Heart right ventricle (tissue), 16 donors: Measurements from ENCODE around the gene PRRG3. TPM values are rescaled to one million over a fixed set of nuclear protein-coding genes. Genes with fewer than 3 reads are reported as not detected.

ENCODE experiments used
- ATAC-seq, 8 donors: fragments of 200-7000 bp; cut with Tn5 transposase; one replicate each; pipeline ENCODE4 v1.9.1; 2020; ENCODE audit warnings: mild to moderate bottlenecking in 8 of 8, moderate library complexity in 8 of 8, moderate number of reproducible peaks in 1 of 8
- DNase-seq, 2 donors: peaks; one replicate each; pipeline ENCODE4 v3.0.0-alpha.2; 2020
- H3K27ac ChIP-seq, 10 donors: fragments of 200-600 bp; sonication (generic) in 2 of 10; one replicate each; pipeline versions ENCODE4 v1.5.0 to v1.8.0; 2020 to 2022; ENCODE audit warnings: mild to moderate bottlenecking in 3 of 10
- H3K27me3 ChIP-seq, 7 donors: fragments of 200-600 bp; one replicate each; pipeline ENCODE4 v1.8.0; 2021 to 2022; ENCODE audit warnings: mild to moderate bottlenecking in 2 of 7
- H3K36me3 ChIP-seq, 9 donors: fragments of 200-600 bp; sonication (generic) in 1 of 9; one replicate each; pipeline versions ENCODE4 v1.5.0 to v1.8.0; 2020 to 2022; ENCODE audit warnings: mild to moderate bottlenecking in 2 of 9
- H3K4me1 ChIP-seq, 9 donors: fragments of 200-600 bp; sonication (generic) in 1 of 9; one replicate each; pipeline versions ENCODE4 v1.5.0 to v1.8.0; 2020 to 2022; ENCODE audit warnings: mild to moderate bottlenecking in 4 of 9
- H3K4me3 ChIP-seq, 10 donors: fragments of 200-600 bp; sonication (generic) in 2 of 10; one replicate each; pipeline versions ENCODE4 v1.5.0 to v1.8.0; 2020 to 2022; ENCODE audit warnings: mild to moderate bottlenecking in 7 of 10, moderate library complexity in 2 of 10
- H3K9me3 ChIP-seq, 11 donors: fragments of 200-600 bp in 10 of 11; sonication (generic) in 2 of 11; one replicate each; pipeline versions ENCODE4 v1.5.0 to v1.8.0; 2013 to 2022; ENCODE audit warnings: mild to moderate bottlenecking in 2 of 11, control low read depth in 1 of 11, moderate library complexity in 1 of 11
- WGBS, 2 donors: extraction: QIAGEN DNeasy Blood & Tissue Kit; methylation state at CpG; one replicate each; pipeline ENCODE4 v1.1.7; 2013; ENCODE audit warnings: inconsistent platforms in 1 of 2; 5-methylcytosine and 5-hydroxymethylcytosine counted together
- intact Hi-C, 10 donors: fragments of 100-400 bp; cut with DNase I; formaldehyde crosslinking; loops; one replicate each; pipeline versions ENCODE4 v1.11.1 to v1.14.2; 2022
- polyA plus RNA-seq, 2 donors: library from polyadenylated mRNA; stranded (reverse); fragments of 200-250 nt; gene quantifications; one replicate each; pipeline ENCODE4 v1.2.3, GENCODE V29; 2013
- total RNA-seq, 10 donors: library from RNA; stranded (reverse); fragmentation: NEBNext Ultra II Directional in 3 of 10; extraction: Animal tissue kit (Norgen Biotek cat#: 25700) in 3 of 10; gene quantifications; one replicate each; pipeline versions ENCODE4 v1.2.1 to v1.2.4, GENCODE V29; 2021 to 2023
- TF ChIP-seq, protein P1 (sequence below), 9 donors: fragments of 200-600 bp; sonication (generic) in 2 of 9; IDR thresholded peaks; one replicate each; pipeline versions ENCODE4 v1.5.0 to v1.8.0; 2021 to 2022; ENCODE audit warnings: antibody characterized with exemption in 9 of 9, mild to moderate bottlenecking in 5 of 9, moderate library complexity in 1 of 9
- donor health status: Arrhythmogenic right ventricular cardiomyopathy.
- donor health status: ischemic (EF 13 %, LVEDD 7.1; RV severe dilation, severe dysfunction).
- donor health status: healthy with polysubstance abuse.
- donor health status: DM: no; HTN: yes; CAD: no.
- donor health status: DM: no; HTN: no; CAD: no.
- donor health status: ischemic (EF 25% LVEDD 6.9; RV normal size, moderate dysfunction).
- donor health status: ischemic (EF 25% LVEDD 5.7; RV mildly dilated, moderate dysfunction).
- donor health status: healthy.
- donor health status: DM: yes; HTN: yes; CAD: no.
- donor health status: Ischemic cardiomyopathy.
- donor health status: ischemic (EF 35%, LVEDD 5.7; RV mildly dilated, moderate dysfunction).
- donor health status: nonischemic (EF 11% LVEDD 7.7; RV severe dilation, severe dysfunction).
- donor health status: DM: yes; HTN: yes; CAD: no.
- donor health status: PGD.
- donor health status: ischemic (EF 29% LVEDD 5.4; RV normal size, mild dysfunction).
- donor health status: nonischemic (EF 23%, LVEDD 6.1; RV moderate dilation, normal function).

Gene PRRG3
- total and polyA plus RNA-seq, 12 donors = 0.20 to 4.4 (median 2.3) TPM

DNA sequence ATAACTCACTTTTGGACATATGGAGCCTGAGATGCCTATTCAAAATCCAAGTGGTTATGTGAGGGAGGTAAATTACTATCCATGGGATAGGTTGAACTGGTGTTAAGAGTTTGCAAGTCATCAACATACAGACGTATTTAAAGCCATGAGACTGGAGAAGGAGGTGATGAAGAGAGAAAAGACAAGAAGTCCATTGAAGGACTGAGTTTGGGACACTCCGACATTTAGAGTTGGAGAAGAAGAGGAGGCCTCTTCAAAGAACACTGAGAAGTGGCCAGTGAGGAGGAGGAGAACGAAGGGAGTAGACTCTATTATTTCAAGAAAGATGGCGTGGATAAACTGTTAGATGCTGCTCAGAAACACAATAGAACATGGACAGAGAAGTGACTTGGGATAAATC lies 39.2 kb downstream of the PRRG3 start, which contains the start of gene CNGA2:
TSS of gene CNGA2 (plus strand) at position 301 of the 400 bp plus-strand sequence. CDS start 3,738 bp downstream, outside the sequence.
- Histone ChIP-seq H3K9me3 (no peaks in the 10 kb centered on the region), H3K4me3 (no peak within 1 kb of the TSS), H3K36me3 (no peaks in the 10 kb centered on the region), H3K4me1 (no peaks in the 10 kb centered on the region), H3K27me3 (peaks cover 0 to 33% (median 0%) of the 10 kb centered on the region in 7 donors), H3K27ac (no peak within 1 kb of the TSS)
- intact Hi-C loops = no loop called here
- TF ChIP-seq, protein P1, sequence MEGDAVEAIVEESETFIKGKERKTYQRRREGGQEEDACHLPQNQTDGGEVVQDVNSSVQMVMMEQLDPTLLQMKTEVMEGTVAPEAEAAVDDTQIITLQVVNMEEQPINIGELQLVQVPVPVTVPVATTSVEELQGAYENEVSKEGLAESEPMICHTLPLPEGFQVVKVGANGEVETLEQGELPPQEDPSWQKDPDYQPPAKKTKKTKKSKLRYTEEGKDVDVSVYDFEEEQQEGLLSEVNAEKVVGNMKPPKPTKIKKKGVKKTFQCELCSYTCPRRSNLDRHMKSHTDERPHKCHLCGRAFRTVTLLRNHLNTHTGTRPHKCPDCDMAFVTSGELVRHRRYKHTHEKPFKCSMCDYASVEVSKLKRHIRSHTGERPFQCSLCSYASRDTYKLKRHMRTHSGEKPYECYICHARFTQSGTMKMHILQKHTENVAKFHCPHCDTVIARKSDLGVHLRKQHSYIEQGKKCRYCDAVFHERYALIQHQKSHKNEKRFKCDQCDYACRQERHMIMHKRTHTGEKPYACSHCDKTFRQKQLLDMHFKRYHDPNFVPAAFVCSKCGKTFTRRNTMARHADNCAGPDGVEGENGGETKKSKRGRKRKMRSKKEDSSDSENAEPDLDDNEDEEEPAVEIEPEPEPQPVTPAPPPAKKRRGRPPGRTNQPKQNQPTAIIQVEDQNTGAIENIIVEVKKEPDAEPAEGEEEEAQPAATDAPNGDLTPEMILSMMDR (IDR thresholded peaks at IDR 0.05) = no peak
- WGBS, 2 donors = 87 to 89% methylated on average over 4 of the region's 4 CpGs
- no peak for ATAC-seq
- no peak for DNase-seq

DNA sequence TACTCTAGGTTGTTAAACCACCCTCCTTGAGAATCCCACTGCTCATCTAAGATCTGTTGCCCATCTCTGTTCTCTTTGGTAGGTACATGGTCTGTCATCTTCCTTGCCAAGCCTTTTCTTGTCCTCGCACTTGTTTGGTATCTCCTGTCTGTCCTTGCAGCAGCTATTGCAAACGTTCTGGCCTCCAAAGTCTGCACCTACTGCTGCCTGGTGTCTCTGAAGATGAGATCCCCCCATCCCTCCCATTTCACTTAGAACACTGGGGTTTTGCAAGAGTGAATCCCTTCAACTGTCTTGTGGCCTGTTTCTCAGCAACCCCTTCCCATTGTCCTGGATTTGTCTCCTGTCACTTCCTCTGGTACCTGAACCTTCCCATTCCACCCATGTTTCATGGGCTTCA lies 40.0 kb downstream of the PRRG3 start:
- no peak for DNase-seq
- H3K4me1 ChIP-seq = no peaks in the 10 kb centered on the region
- ATAC-seq = no peak
- no peaks in the 10 kb centered on the region for H3K9me3 ChIP-seq
- TF ChIP-seq, protein P1 (IDR thresholded peaks at IDR 0.05) = no peak
- intact Hi-C loops = no loop called here
- no peak overlapping the region for H3K4me3 ChIP-seq
- no peak overlapping the region for H3K27ac ChIP-seq
- H3K27me3 ChIP-seq = peaks cover 0 to 33% (median 0%) of the 10 kb centered on the region in 7 donors
- no peaks in the 10 kb centered on the region for H3K36me3 ChIP-seq
- WGBS, 2 donors = 76 to 77% methylated on average over 2 of the region's 2 CpGs

DNA sequence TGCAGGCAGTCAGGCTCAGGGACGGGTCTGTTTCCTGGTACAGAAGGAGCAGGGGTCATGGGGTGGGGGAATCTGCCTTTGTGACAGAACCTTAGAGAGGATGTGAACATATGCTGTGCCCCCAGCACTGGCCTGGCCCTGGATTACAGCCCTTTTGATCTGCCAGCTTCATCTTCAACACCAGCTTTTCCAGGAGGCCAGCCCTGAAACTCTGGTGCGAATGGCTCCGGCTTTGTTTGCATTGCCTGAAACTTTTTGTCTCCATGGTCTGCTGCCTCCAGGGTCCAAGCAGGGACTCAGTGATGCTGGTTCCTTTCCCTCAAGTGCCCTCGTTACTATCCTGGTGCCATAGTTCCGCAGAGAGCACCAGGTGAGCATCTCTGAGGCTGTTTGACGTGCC lies 41.4 kb downstream of the PRRG3 start:
- Histone ChIP-seq H3K27ac (no peak overlapping the region), H3K4me3 (no peak overlapping the region), H3K9me3 (no peaks in the 10 kb centered on the region), H3K4me1 (no peaks in the 10 kb centered on the region), H3K36me3 (no peaks in the 10 kb centered on the region), H3K27me3 (peaks cover 0 to 22% (median 0%) of the 10 kb centered on the region in 7 donors)
- intact Hi-C loops = no loop called here
- DNase-seq (no peak), ATAC-seq (no peak)
- WGBS, 2 donors = 87 to 93% methylated on average over 6 of the region's 6 CpGs
- TF ChIP-seq, protein P1 (IDR thresholded peaks at IDR 0.05) = no peak

DNA sequence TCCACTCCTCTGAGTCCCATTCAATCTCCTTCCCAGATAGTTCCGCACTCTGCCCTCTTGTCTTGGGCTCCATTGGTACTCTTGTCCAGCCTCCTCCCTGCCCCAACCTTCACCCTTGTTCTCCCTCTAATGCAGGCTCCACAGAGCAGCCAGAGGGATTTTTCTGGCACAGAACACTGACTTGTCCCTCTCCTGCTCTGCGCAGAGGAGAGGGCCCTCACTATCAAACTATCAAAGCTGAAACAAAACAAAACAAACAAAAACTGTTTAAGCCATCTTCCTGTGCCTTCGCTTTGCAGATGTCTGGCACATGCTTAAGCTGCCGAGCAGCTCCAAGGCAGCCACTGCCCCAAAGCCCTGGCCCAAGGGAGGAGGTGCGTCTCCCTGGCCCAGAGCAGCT lies 42.2 kb downstream of the PRRG3 start:
- Histone ChIP-seq H3K4me3 (no peak overlapping the region), H3K27me3 (peaks cover 0 to 19% (median 0%) of the 10 kb centered on the region in 7 donors), H3K4me1 (no peaks in the 10 kb centered on the region), H3K27ac (no peak overlapping the region), H3K36me3 (no peaks in the 10 kb centered on the region), H3K9me3 (no peaks in the 10 kb centered on the region)
- DNase-seq = no peak
- no peak for ATAC-seq
- intact Hi-C loops = no loop called here
- TF ChIP-seq, protein P1 (IDR thresholded peaks at IDR 0.05) = no peak
- WGBS, 2 donors = 67 to 74% methylated on average over 5 of the region's 5 CpGs
